ENCODE measurements around the gene CALHM3. TPM values are rescaled to one million over a fixed set of nuclear protein-coding genes. Genes with fewer than 3 reads are reported as not detected.
"Not testable (repeated sequence)": the region's sequence is repeated elsewhere in the genome, so short reads cannot be mapped to it uniquely, and the experiment has no call there.

The CALHM3 gene
- total RNA-seq (ENCODE audit: unreplicated experiment) = not detected
- long read RNA-seq = 0 reads

- H3K27ac Mint-ChIP-seq (ENCODE audit: unreplicated experiment) = no peak within 1 kb of the TSS
- no peak for DNase-seq
- peaks cover 3% of the 10 kb centered on the region for H3K27me3 Mint-ChIP-seq (ENCODE audit: unreplicated experiment)
- no peak for TF ChIP-seq CTCF (IDR thresholded peaks at IDR 0.05; ENCODE audit: partially characterized antibody, unreplicated experiment)
- no peaks in the 10 kb centered on the region for H3K36me3 Mint-ChIP-seq (ENCODE audit: unreplicated experiment)
- H3K4me3 Mint-ChIP-seq (ENCODE audit: unreplicated experiment) = no peak within 1 kb of the TSS
- H3K9me3 Mint-ChIP-seq (ENCODE audit: unreplicated experiment) = peaks cover 1% of the 10 kb centered on the region
- peaks cover 4% of the 10 kb centered on the region for H3K4me1 Mint-ChIP-seq (ENCODE audit: low read depth, unreplicated experiment)
Observed at GRCh38 chr10:103479135-103479534, at the start of gene CALHM3. TSS of gene CALHM3 (minus strand) at chr10:103479240. CDS start at chr10:103479032, 208 bp downstream.

GRCh38 chr10:103528549-103528948 lies 49.5 kb upstream of the CALHM3 start:
- H3K27me3 Mint-ChIP-seq (ENCODE audit: unreplicated experiment) = peaks cover 1% of the 10 kb centered on the region
- no peaks in the 10 kb centered on the region for H3K4me1 Mint-ChIP-seq (ENCODE audit: low read depth, unreplicated experiment)
- no peak overlapping the region for H3K27ac Mint-ChIP-seq (ENCODE audit: unreplicated experiment)
- TF ChIP-seq CTCF (IDR thresholded peaks at IDR 0.05; ENCODE audit: partially characterized antibody, unreplicated experiment) = no peak
- no peak overlapping the region for H3K4me3 Mint-ChIP-seq (ENCODE audit: unreplicated experiment)
- no peak for DNase-seq
- peaks cover 2% of the 10 kb centered on the region for H3K9me3 Mint-ChIP-seq (ENCODE audit: unreplicated experiment)
- peaks cover 4% of the 10 kb centered on the region for H3K36me3 Mint-ChIP-seq (ENCODE audit: unreplicated experiment)

- H3K27me3 Mint-ChIP-seq (ENCODE audit: unreplicated experiment); H3K9me3 Mint-ChIP-seq (ENCODE audit: unreplicated experiment); DNase-seq; H3K27ac Mint-ChIP-seq (ENCODE audit: unreplicated experiment); H3K4me1 Mint-ChIP-seq (ENCODE audit: low read depth, unreplicated experiment); H3K4me3 Mint-ChIP-seq (ENCODE audit: unreplicated experiment); H3K36me3 Mint-ChIP-seq (ENCODE audit: unreplicated experiment): not testable (repeated sequence)
Observed at GRCh38 chr10:103527476-103527875, 48.4 kb upstream of the CALHM3 start.

GRCh38 chr10:103525901-103526300 lies 46.9 kb upstream of the CALHM3 start:
- no peak for DNase-seq
- peaks cover 1% of the 10 kb centered on the region for H3K27me3 Mint-ChIP-seq (ENCODE audit: unreplicated experiment)
- peaks cover 6% of the 10 kb centered on the region for H3K36me3 Mint-ChIP-seq (ENCODE audit: unreplicated experiment)
- no peak overlapping the region for H3K4me3 Mint-ChIP-seq (ENCODE audit: unreplicated experiment)
- no peak overlapping the region for H3K27ac Mint-ChIP-seq (ENCODE audit: unreplicated experiment)
- peaks cover 3% of the 10 kb centered on the region for H3K9me3 Mint-ChIP-seq (ENCODE audit: unreplicated experiment)
- TF ChIP-seq CTCF (IDR thresholded peaks at IDR 0.05; ENCODE audit: partially characterized antibody, unreplicated experiment) = no peak
- H3K4me1 Mint-ChIP-seq (ENCODE audit: low read depth, unreplicated experiment) = no peaks in the 10 kb centered on the region

- H3K4me1 Mint-ChIP-seq (ENCODE audit: low read depth, unreplicated experiment) = no peaks in the 10 kb centered on the region
- H3K9me3 Mint-ChIP-seq (ENCODE audit: unreplicated experiment) = peaks cover 3% of the 10 kb centered on the region
- H3K4me3 Mint-ChIP-seq (ENCODE audit: unreplicated experiment) = no peak overlapping the region
- peaks cover 1% of the 10 kb centered on the region for H3K27me3 Mint-ChIP-seq (ENCODE audit: unreplicated experiment)
- no peak overlapping the region for H3K27ac Mint-ChIP-seq (ENCODE audit: unreplicated experiment)
- DNase-seq = no peak
- peaks cover 6% of the 10 kb centered on the region for H3K36me3 Mint-ChIP-seq (ENCODE audit: unreplicated experiment)
- TF ChIP-seq CTCF (IDR thresholded peaks at IDR 0.05; ENCODE audit: partially characterized antibody, unreplicated experiment) = no peak
Observed at GRCh38 chr10:103523683-103524082, 44.6 kb upstream of the CALHM3 start.

- not testable (repeated sequence) for H3K36me3 Mint-ChIP-seq (ENCODE audit: unreplicated experiment); H3K27ac Mint-ChIP-seq (ENCODE audit: unreplicated experiment); DNase-seq; H3K4me3 Mint-ChIP-seq (ENCODE audit: unreplicated experiment); H3K27me3 Mint-ChIP-seq (ENCODE audit: unreplicated experiment); H3K9me3 Mint-ChIP-seq (ENCODE audit: unreplicated experiment); H3K4me1 Mint-ChIP-seq (ENCODE audit: low read depth, unreplicated experiment)
Observed at GRCh38 chr10:103522006-103522405, 43.0 kb upstream of the CALHM3 start.
